Lower leg skin (tissue), 3 donors: ENCODE data around the gene MLST8.

Source experiments
- POLR2A ChIP-seq, 2 donors: fragments of 450-650 bp; IDR thresholded peaks; one replicate each; pipeline ENCODE4 v1.6.1; 2016 to 2017; ENCODE audit warnings: antibody characterized with exemption in 2 of 2, mild to moderate bottlenecking in 1 of 2, moderate library complexity in 1 of 2
- TF ChIP-seq, protein P1 (sequence below), 3 donors: fragments of 450-650 bp; IDR thresholded peaks; one replicate each; pipeline ENCODE4 v1.5.1; 2016; ENCODE audit warnings: antibody characterized with exemption in 3 of 3, mild to moderate bottlenecking in 3 of 3, moderate library complexity in 2 of 3

- TF ChIP-seq, protein P1, sequence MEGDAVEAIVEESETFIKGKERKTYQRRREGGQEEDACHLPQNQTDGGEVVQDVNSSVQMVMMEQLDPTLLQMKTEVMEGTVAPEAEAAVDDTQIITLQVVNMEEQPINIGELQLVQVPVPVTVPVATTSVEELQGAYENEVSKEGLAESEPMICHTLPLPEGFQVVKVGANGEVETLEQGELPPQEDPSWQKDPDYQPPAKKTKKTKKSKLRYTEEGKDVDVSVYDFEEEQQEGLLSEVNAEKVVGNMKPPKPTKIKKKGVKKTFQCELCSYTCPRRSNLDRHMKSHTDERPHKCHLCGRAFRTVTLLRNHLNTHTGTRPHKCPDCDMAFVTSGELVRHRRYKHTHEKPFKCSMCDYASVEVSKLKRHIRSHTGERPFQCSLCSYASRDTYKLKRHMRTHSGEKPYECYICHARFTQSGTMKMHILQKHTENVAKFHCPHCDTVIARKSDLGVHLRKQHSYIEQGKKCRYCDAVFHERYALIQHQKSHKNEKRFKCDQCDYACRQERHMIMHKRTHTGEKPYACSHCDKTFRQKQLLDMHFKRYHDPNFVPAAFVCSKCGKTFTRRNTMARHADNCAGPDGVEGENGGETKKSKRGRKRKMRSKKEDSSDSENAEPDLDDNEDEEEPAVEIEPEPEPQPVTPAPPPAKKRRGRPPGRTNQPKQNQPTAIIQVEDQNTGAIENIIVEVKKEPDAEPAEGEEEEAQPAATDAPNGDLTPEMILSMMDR (IDR thresholded peaks at IDR 0.05), result no peak
- TF ChIP-seq POLR2A (IDR thresholded peaks at IDR 0.05), result no peak
Measured at GRCh38 chr16:2207872-2208271, 2.6 kb downstream of the MLST8 start.
